GM12874 (cell line): Measurements from ENCODE around the gene IRGC.

Experiments
- CTCF ChIP-seq: IDR thresholded peaks from 2 replicates; pipeline ENCODE4 v1.5.1; 2011; ENCODE audit warnings: low read depth, mild to moderate bottlenecking, control low read depth, low read length, moderate library complexity; ENCODE audit not compliant: insufficient read depth

IRGC gene

GRCh38 chr19:43719378-43719868 lies 3.5 kb downstream of the IRGC start:
- no peak for TF ChIP-seq CTCF

- TF ChIP-seq CTCF: no peak
Measured at GRCh38 chr19:43719918-43720317, 4.0 kb downstream of the IRGC start.

GRCh38 chr19:43720936-43721335 lies 5.1 kb downstream of the IRGC start:
- no peak for TF ChIP-seq CTCF

GRCh38 chr19:43721469-43722048 lies 5.7 kb downstream of the IRGC start:
- TF ChIP-seq CTCF: no peak

- TF ChIP-seq CTCF: 0 out of 2 replicates have a peak, but pooled peaks have one; percentile 9
Measured at GRCh38 chr19:43723588-43723987, 7.7 kb downstream of the IRGC start.

GRCh38 chr19:43724896-43725295 lies 9.0 kb downstream of the IRGC start:
- TF ChIP-seq CTCF: no peak

GRCh38 chr19:43725468-43725867 lies 9.6 kb downstream of the IRGC start:
- no peak for TF ChIP-seq CTCF
